HFFc6 (cell line): ENCODE results near the gene IPO13. TPM values are rescaled to one million over a fixed set of nuclear protein-coding genes. Genes with fewer than 3 reads are reported as not detected.

Source experiments
- DNase-seq: peaks from one replicate; pipeline ENCODE4 v3.0.0-alpha.2; 2018
- H3K27ac Mint-ChIP-seq: 2 replicates; pipeline ENCODE4 v1.8.0; 2020; ENCODE audit warnings: mild to moderate bottlenecking, mixed read lengths
- H3K27me3 Mint-ChIP-seq: 2 replicates; pipeline ENCODE4 v1.8.0; 2021; ENCODE audit warnings: mild to moderate bottlenecking, moderate library complexity, mixed read lengths; ENCODE audit not compliant: insufficient read depth
- H3K36me3 Mint-ChIP-seq: 2 replicates; pipeline ENCODE4 v1.8.0; 2021; ENCODE audit warnings: low read depth, mixed read lengths
- H3K4me1 Mint-ChIP-seq: 2 replicates; pipeline ENCODE4 v1.8.0; 2020; ENCODE audit warnings: low read depth, mixed read lengths
- H3K4me3 Mint-ChIP-seq: 2 replicates; pipeline ENCODE4 v1.8.0; 2020; ENCODE audit warnings: mild to moderate bottlenecking, moderate library complexity, mixed read lengths
- H3K9me3 Mint-ChIP-seq: 2 replicates; pipeline ENCODE4 v1.8.0; 2020; ENCODE audit warnings: mild to moderate bottlenecking, mixed read lengths
- long read RNA-seq: library from polyadenylated mRNA; unstranded; transcript quantifications from one replicate; pipeline ENCODE4 v2.0.0, GENCODE V29; 2019
- total RNA-seq, 6 experiments: library from RNA; stranded (reverse); fragmentation: NEBNext Ultra II Directional; extraction: Animal tissue kit (Norgen Biotek cat#: 25700); gene quantifications; 2 replicates in 1 of 6; 3 replicates in 5 of 6; pipeline ENCODE4 v1.2.3, GENCODE V29; 2021
- TF ChIP-seq, protein P1 (sequence below): fragments of 200-600 bp; sonication (generic); IDR thresholded peaks from 2 replicates; pipeline ENCODE4 v1.5.0; 2021; ENCODE audit warnings: antibody characterized with exemption, mild to moderate bottlenecking

Gene IPO13
- 10 to 100 TPM; 24.0 to 27.8 (median 25.0) TPM for total RNA-seq
- long read RNA-seq, transcript IPO13-202 (20 exons, 3,894 nt), result major isoform, 7 of 11 reads
- long read RNA-seq, partial matches to known transcripts, result 3 of 11 reads
- long read RNA-seq, other reads (novel, unspliced or antisense), result 1 of 11 reads

GRCh38 chr1:43946236-43947060 is at the start of gene IPO13:
Gene IPO13, plus strand, starts transcription at chr1:43946950. Its CDS starts 651 bp downstream, at chr1:43947601.
- Mint-ChIP-seq H3K4me1 (peaks cover 48% of the 10 kb centered on the region), H3K9me3 (no peaks in the 10 kb centered on the region), H3K4me3 (peak within 1 kb of the TSS; percentile 92), H3K36me3 (peaks cover 13% of the 10 kb centered on the region), H3K27ac (peak within 1 kb of the TSS; percentile 93), H3K27me3 (no peaks in the 10 kb centered on the region)
- TF ChIP-seq, protein P1, sequence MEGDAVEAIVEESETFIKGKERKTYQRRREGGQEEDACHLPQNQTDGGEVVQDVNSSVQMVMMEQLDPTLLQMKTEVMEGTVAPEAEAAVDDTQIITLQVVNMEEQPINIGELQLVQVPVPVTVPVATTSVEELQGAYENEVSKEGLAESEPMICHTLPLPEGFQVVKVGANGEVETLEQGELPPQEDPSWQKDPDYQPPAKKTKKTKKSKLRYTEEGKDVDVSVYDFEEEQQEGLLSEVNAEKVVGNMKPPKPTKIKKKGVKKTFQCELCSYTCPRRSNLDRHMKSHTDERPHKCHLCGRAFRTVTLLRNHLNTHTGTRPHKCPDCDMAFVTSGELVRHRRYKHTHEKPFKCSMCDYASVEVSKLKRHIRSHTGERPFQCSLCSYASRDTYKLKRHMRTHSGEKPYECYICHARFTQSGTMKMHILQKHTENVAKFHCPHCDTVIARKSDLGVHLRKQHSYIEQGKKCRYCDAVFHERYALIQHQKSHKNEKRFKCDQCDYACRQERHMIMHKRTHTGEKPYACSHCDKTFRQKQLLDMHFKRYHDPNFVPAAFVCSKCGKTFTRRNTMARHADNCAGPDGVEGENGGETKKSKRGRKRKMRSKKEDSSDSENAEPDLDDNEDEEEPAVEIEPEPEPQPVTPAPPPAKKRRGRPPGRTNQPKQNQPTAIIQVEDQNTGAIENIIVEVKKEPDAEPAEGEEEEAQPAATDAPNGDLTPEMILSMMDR, result peak; percentile 86
- DNase-seq, result peak; percentile 92

DNA sequence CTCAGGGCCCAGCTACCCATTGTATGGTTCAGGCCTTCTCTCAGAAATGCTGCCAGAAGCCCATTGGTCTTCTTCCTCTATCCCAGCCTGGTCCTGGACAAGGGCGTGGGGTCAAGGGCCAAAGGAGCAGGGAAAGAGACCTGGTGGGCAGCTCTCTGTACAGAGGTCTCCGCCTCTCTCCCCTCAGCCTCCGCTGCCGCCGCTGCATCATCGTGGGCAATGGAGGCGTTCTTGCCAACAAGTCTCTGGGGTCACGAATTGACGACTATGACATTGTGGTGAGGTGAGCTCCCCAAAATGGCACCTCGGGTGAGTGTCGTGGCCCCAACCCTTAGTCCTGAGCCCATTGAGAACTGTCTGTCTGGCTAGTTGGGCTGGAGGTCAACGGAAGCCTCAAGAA is 47.8 kb upstream of the IPO13 start:
- Mint-ChIP-seq H3K36me3 (peaks cover 25% of the 10 kb centered on the region), H3K4me3 (no peak overlapping the region), H3K4me1 (no peaks in the 10 kb centered on the region; the same call in 1 of the 2 replicates), H3K27me3 (no peaks in the 10 kb centered on the region; the same call in 1 of the 2 replicates), H3K9me3 (no peaks in the 10 kb centered on the region), H3K27ac (no peak overlapping the region)
- TF ChIP-seq, protein P1, result no peak
- DNase-seq, result no peak

DNA sequence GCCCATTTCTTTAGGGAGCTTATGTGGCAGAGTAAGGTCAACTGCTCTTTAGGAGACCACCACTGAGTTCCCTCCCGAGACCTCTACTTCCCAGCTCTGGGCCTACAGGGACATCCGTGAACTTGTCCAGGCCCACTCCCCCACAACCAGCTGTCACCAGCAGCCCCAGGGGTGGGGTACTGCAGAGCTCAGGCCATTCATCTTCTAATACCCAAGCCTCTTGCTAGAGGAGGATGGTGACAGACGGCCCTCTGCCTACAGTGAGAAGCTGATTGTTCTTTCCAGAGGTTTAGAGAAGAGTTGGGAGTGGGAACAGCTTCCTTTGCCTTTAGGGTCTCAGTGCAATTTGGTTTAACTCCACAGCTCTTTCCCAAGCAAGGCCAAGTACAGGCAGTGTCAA is 46.4 kb upstream of the IPO13 start:
- H3K36me3 Mint-ChIP-seq, result peaks cover 17% of the 10 kb centered on the region; the same call in 1 of the 2 replicates
- no peak overlapping the region for H3K4me3 Mint-ChIP-seq
- H3K27me3 Mint-ChIP-seq, result no peaks in the 10 kb centered on the region; the same call in 1 of the 2 replicates
- TF ChIP-seq, protein P1, result no peak
- no peak for DNase-seq
- H3K9me3 Mint-ChIP-seq, result no peaks in the 10 kb centered on the region
- H3K27ac Mint-ChIP-seq, result no peak overlapping the region
- no peaks in the 10 kb centered on the region for H3K4me1 Mint-ChIP-seq

DNA sequence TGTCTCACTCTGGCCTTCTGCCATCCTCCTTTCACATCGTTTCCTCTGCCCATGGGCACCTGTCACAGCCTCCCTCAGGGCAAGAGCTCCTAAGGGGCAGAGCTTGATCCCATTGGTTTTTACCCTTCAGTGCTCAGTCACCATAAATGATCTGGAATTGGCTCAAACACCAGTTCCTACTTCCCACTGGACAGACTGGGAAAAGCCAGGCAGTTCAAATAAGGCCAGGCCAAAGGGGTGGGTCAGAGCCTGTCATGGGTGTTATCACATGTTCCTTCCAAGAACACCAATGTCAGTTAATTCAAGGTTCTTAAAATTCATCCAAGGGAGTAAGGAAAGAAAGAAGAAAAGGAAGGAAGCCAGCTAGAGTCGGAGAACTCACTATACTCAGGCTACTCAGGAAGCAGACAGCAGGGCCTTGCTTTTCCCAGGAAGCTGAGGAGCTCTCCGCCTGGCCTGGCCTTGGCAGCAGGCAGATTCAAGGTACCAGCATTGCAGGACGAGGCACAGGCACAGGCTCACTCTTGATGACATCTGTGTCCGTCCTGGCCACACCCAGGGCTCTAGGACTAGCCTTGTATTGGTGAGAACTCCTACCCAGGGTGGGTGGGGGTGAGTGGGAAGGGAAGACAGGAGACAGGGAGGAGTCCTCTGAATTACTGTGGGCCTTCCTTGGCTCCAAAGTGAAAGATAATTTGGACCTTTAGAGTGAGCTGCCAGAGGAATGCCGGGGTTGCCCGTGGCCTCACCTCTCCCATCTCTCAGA is 45.4 kb upstream of the IPO13 start:
- Mint-ChIP-seq H3K4me1 (no peaks in the 10 kb centered on the region), H3K36me3 (peaks cover 17% of the 10 kb centered on the region; the same call in 1 of the 2 replicates), H3K27me3 (no peaks in the 10 kb centered on the region; the same call in 1 of the 2 replicates), H3K27ac (no peak overlapping the region), H3K4me3 (no peak overlapping the region), H3K9me3 (no peaks in the 10 kb centered on the region)
- TF ChIP-seq, protein P1, result no peak
- no peak for DNase-seq

DNA sequence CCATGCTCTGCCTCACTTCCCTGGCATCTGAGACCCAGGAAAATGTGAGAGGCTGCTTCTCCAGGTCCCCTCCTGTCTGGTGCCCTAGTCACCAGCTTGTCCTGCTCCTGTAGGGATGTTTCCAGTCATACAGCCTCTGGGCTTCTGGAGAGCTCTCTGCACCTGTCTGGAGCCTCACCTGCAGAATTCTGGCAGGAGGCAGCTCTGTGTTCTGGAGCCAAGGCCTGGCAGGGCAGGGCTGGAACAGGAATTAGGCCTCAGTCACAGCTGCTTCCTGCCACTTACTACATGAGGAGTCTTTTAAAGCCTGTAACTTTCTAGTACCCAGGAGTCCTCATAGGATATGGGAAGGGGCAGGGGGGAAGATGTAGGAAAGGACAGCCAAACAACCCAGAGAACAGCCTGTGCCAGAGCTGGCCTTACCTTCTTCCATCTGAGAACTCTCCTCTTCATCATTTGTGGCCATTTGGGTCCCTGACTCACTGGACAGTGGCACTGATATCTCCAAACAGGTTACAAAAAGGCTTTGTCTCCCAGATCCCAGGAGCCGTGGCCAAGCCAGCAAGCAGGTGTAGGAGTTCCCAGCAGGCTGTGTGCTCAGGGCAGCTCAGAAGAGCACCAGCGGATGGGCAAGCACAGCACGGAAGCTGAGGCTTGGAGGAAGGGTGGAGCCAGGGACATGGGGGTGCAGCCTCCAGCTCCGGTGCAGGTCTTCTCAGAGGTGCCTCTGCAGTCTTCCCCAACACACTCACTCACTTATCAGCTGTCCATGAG is 44.5 kb upstream of the IPO13 start:
- Mint-ChIP-seq H3K36me3 (peaks cover 15% of the 10 kb centered on the region; the same call in 1 of the 2 replicates), H3K27ac (no peak overlapping the region), H3K4me1 (no peaks in the 10 kb centered on the region), H3K27me3 (no peaks in the 10 kb centered on the region; the same call in 1 of the 2 replicates), H3K9me3 (no peaks in the 10 kb centered on the region), H3K4me3 (no peak overlapping the region)
- TF ChIP-seq, protein P1, result no peak
- no peak for DNase-seq
